GM23338 (cell line): ENCODE measurements around the gene TBC1D8B.

Source experiments
- CREB1 ChIP-seq: fragments of 250-450 bp; sonication (Bioruptor Pico); IDR thresholded peaks from 2 replicates; pipeline ENCODE4 v1.5.0; 2020; ENCODE audit warnings: low read depth, mild to moderate bottlenecking, moderate library complexity
- CTCF ChIP-seq, 2 experiments: fragments of 200-600 bp in 1 of 2; sonication (generic) in 1 of 2; conservative IDR thresholded peaks; 2 replicates each; pipeline versions ENCODE4 v1.5.1 to v1.6.1; 2016 to 2017; ENCODE audit warnings: antibody characterized with exemption in 2 of 2, low read depth in 2 of 2, mild to moderate bottlenecking in 2 of 2, moderate library complexity in 1 of 2
- ETS1 ChIP-seq: IDR thresholded peaks from 2 replicates; pipeline ENCODE4 v1.6.1; 2016; ENCODE audit warnings: antibody characterized with exemption
- EZH2 ChIP-seq: fragments of 200-600 bp; sonication (generic); IDR thresholded peaks from one replicate; pipeline ENCODE4 v1.8.0; 2017; ENCODE audit warnings: antibody characterized with exemption, mild to moderate bottlenecking, low read depth; ENCODE audit not compliant: unreplicated experiment
- EZH2phosphoT487 ChIP-seq: fragments of 200-600 bp; sonication (generic); IDR thresholded peaks from one replicate; pipeline ENCODE4 v1.8.1; 2018; ENCODE audit warnings: antibody characterized with exemption; ENCODE audit not compliant: unreplicated experiment
- JUNB ChIP-seq: IDR thresholded peaks from one replicate; pipeline ENCODE4 v1.6.1; 2016; ENCODE audit warnings: antibody characterized with exemption; ENCODE audit not compliant: unreplicated experiment
- NANOG ChIP-seq: IDR thresholded peaks from 2 replicates; pipeline ENCODE4 v1.6.1; 2016; ENCODE audit warnings: antibody characterized with exemption, borderline replicate concordance
- POLR2AphosphoS5 ChIP-seq: IDR thresholded peaks from 2 replicates; pipeline ENCODE4 v1.6.1; 2016; ENCODE audit warnings: antibody characterized with exemption, low read depth
- REST ChIP-seq: IDR thresholded peaks from one replicate; pipeline ENCODE4 v1.6.1; 2018; ENCODE audit warnings: antibody characterized with exemption; ENCODE audit not compliant: unreplicated experiment
- STAT1 ChIP-seq: IDR thresholded peaks from one replicate; pipeline ENCODE4 v1.6.1; 2016; ENCODE audit warnings: antibody characterized with exemption; ENCODE audit not compliant: unreplicated experiment
- ZNF114 ChIP-seq: fragments of 250-450 bp; sonication (Bioruptor Pico); IDR thresholded peaks from 2 replicates; pipeline ENCODE4 v1.5.0; 2020; ENCODE audit warnings: mild to moderate bottlenecking, moderate library complexity
- ZNF331 ChIP-seq: fragments of 250-450 bp; sonication (Bioruptor Pico); IDR thresholded peaks from 2 replicates; pipeline ENCODE4 v1.5.0; 2020; ENCODE audit warnings: low read depth, mild to moderate bottlenecking, moderate library complexity

- no peak for TF ChIP-seq POLR2AphosphoS5
- no peak for TF ChIP-seq CTCF (conservative IDR thresholded peaks at IDR 0.05; ENCODE audit: low read depth in 2 of 2)
- no peak for TF ChIP-seq REST
- no peak for TF ChIP-seq EZH2
- no peak for TF ChIP-seq CREB1 (CRISPR knock-in tag)
- no peak for TF ChIP-seq EZH2phosphoT487
- TF ChIP-seq ETS1: no peak
- no peak for TF ChIP-seq NANOG
- no peak for TF ChIP-seq ZNF331 (CRISPR knock-in tag)
- TF ChIP-seq STAT1: no peak
- TF ChIP-seq ZNF114 (CRISPR knock-in tag): no peak
- TF ChIP-seq JUNB: no peak
These were observed 98.9 kb downstream of the TBC1D8B start for GRCh38 chrX:106901341-106901740.
